SK-N-SH (cell line): ENCODE results near the gene PRKX. TPM values are rescaled to one million over a fixed set of nuclear protein-coding genes. Genes with fewer than 3 reads are reported as not detected.
"Not testable (repeated sequence)": the region's sequence is repeated elsewhere in the genome, so short reads cannot be mapped to it uniquely, and the experiment has no call there.

Experiments
- CTCF ChIA-PET: fragments of 300-600, 350-600 bp; formaldehyde crosslinking; extraction: SDS; loops from one replicate; lab custom pipeline; 2021; lab: Yijun Ruan, JAX
- POLR2A ChIA-PET: fragments of 350-600 bp; sonication (Branson Sonifier 250); formaldehyde crosslinking; extraction: SDS; loops from one replicate; lab custom pipeline; 2020; ENCODE audit warnings: antibody characterized with exemption, inconsistent platforms; lab: Yijun Ruan, JAX
- DNase-seq: peaks from one replicate; pipeline ENCODE4 v3.0.0; 2012
- H2AFZ ChIP-seq: fragments of 200-600 bp; sonication (generic); 2 replicates; pipeline ENCODE4 v1.8.1; 2016; ENCODE audit warnings: antibody characterized with exemption, mild to moderate bottlenecking, low read depth
- H3F3A ChIP-seq: fragments of 200-600 bp; sonication (generic); replicated peaks from 2 replicates; pipeline ENCODE3; 2016; ENCODE audit warnings: antibody characterized with exemption, mild to moderate bottlenecking; ENCODE audit not compliant: insufficient read depth
- H3K27ac ChIP-seq, 2 experiments: fragments of 200-500 bp in 1 of 2; fragments of 200-600 bp in 1 of 2; sonication (Bioruptor generic) in 1 of 2; sonication (generic), shearing (Covaris generic) in 1 of 2; 2 replicates each; pipeline versions ENCODE4 v1.5.1 to v1.6.1; 2014 to 2016; ENCODE audit warnings: low read depth in 2 of 2, inconsistent platforms in 1 of 2, low read length in 1 of 2, mild to moderate bottlenecking in 1 of 2, mixed read lengths in 1 of 2
- H3K27me3 ChIP-seq: fragments of 200-600 bp; sonication (generic), shearing (Covaris generic); 2 replicates; pipeline ENCODE4 v1.6.1; 2016; ENCODE audit warnings: mixed run types; ENCODE audit not compliant: insufficient read depth
- H3K36me3 ChIP-seq, 2 experiments: fragments of 200-500 bp in 1 of 2; fragments of 200-600 bp in 1 of 2; sonication (Bioruptor generic) in 1 of 2; sonication (generic) in 1 of 2; replicated peaks in 1 of 2; 2 replicates each; pipeline versions ENCODE3 to v1.5.1; 2014 to 2016; ENCODE audit warnings: low read length in 1 of 2, mild to moderate bottlenecking in 1 of 2; ENCODE audit not compliant: insufficient read depth in 2 of 2, control insufficient read depth in 1 of 2
- H3K4me1 ChIP-seq, 2 experiments: fragments of 200-500 bp in 1 of 2; fragments of 200-600 bp in 1 of 2; sonication (Bioruptor generic) in 1 of 2; sonication (generic), shearing (Covaris generic) in 1 of 2; 2 replicates each; pipeline versions ENCODE4 v1.5.1 to v1.6.1; 2014 to 2016; ENCODE audit warnings: low read depth in 1 of 2, low read length in 1 of 2, mixed run types in 1 of 2; ENCODE audit not compliant: insufficient read depth in 2 of 2, control insufficient read depth in 1 of 2
- H3K4me2 ChIP-seq: fragments of 200-600 bp; sonication (generic), shearing (Covaris generic); 2 replicates; pipeline ENCODE4 v1.6.1; 2017; ENCODE audit warnings: mixed run types
- H3K4me3 ChIP-seq, 2 experiments: fragments of 200-500 bp in 1 of 2; fragments of 200-600 bp in 1 of 2; sonication (Bioruptor generic) in 1 of 2; sonication (generic), shearing (Covaris generic) in 1 of 2; 2 replicates each; pipeline versions ENCODE4 v1.5.1 to v1.8.1; 2014 to 2016; ENCODE audit warnings: low read depth in 2 of 2, inconsistent platforms in 1 of 2, low read length in 1 of 2, mild to moderate bottlenecking in 1 of 2, mixed read lengths in 1 of 2, moderate library complexity in 1 of 2
- H3K79me2 ChIP-seq: fragments of 200-600 bp; sonication (generic); 2 replicates; pipeline ENCODE4 v1.8.1; 2017; ENCODE audit warnings: mild to moderate bottlenecking; ENCODE audit not compliant: insufficient read depth
- H3K9ac ChIP-seq: fragments of 200-600 bp; sonication (generic); 2 replicates; pipeline ENCODE4 v1.6.1; 2017; ENCODE audit warnings: mixed run types
- H3K9me2 ChIP-seq: fragments of 200-600 bp; sonication (generic); 2 replicates; pipeline ENCODE4 v1.6.1; 2017; ENCODE audit warnings: mixed run types
- H3K9me3 ChIP-seq: fragments of 200-600 bp; sonication (generic); 2 replicates; pipeline ENCODE4 v1.6.1; 2017; ENCODE audit warnings: mixed run types, mild to moderate bottlenecking, moderate library complexity
- H4K20me1 ChIP-seq: fragments of 200-600 bp; sonication (generic); 2 replicates; pipeline ENCODE4 v1.6.1; 2017; ENCODE audit warnings: mild to moderate bottlenecking, mixed run types; ENCODE audit not compliant: insufficient read depth
- CHD2 ChIP-seq: fragments of 150-350 bp; IDR thresholded peaks from 2 replicates; pipeline ENCODE4 v1.6.1; 2018; ENCODE audit warnings: low read length; ENCODE audit not compliant: partially characterized antibody
- EZH2phosphoT487 ChIP-seq: fragments of 200-600 bp; sonication (generic); IDR thresholded peaks from 2 replicates; pipeline ENCODE4 v1.6.1; 2017; ENCODE audit warnings: low read depth, mixed run types, mild to moderate bottlenecking, antibody characterized with exemption, moderate library complexity, borderline replicate concordance
- FOXM1 ChIP-seq: IDR thresholded peaks from 2 replicates; pipeline ENCODE4 v1.4.0; 2012; ENCODE audit warnings: low read depth, mild to moderate bottlenecking
- GABPA ChIP-seq: IDR thresholded peaks from 2 replicates; pipeline ENCODE4 v1.4.0; 2012; ENCODE audit warnings: low read depth, mild to moderate bottlenecking
- MAX ChIP-seq: IDR thresholded peaks from 2 replicates; pipeline ENCODE4 v1.4.0; 2012; ENCODE audit warnings: low read depth
- MEF2A ChIP-seq: IDR thresholded peaks from 2 replicates; pipeline ENCODE4 v1.4.0; 2012; ENCODE audit warnings: low read depth, borderline replicate concordance
- MXI1 ChIP-seq: IDR thresholded peaks from 2 replicates; pipeline ENCODE4 v1.6.1; 2012; ENCODE audit warnings: mild to moderate bottlenecking, low read depth, low read length, improper control_type of control experiment
- NRF1 ChIP-seq: IDR thresholded peaks from 2 replicates; pipeline ENCODE4 v1.6.1; 2012; ENCODE audit warnings: low read depth, mild to moderate bottlenecking, low read length
- POLR2AphosphoS5 ChIP-seq: IDR thresholded peaks from 2 replicates; pipeline ENCODE4 v1.6.1; 2012; ENCODE audit warnings: low read depth, low read length
- RAD21 ChIP-seq: IDR thresholded peaks from 2 replicates; pipeline ENCODE4 v1.6.1; 2012; ENCODE audit warnings: mild to moderate bottlenecking, low read length
- RCOR1 ChIP-seq: fragments of 150-350 bp; IDR thresholded peaks from 2 replicates; pipeline ENCODE4 v1.6.1; 2017; ENCODE audit warnings: antibody characterized with exemption, low read length
- RXRA ChIP-seq: IDR thresholded peaks from 2 replicates; pipeline ENCODE4 v1.4.0; 2012; ENCODE audit warnings: low read depth, mild to moderate bottlenecking, borderline replicate concordance
- TCF12 ChIP-seq: IDR thresholded peaks from 2 replicates; pipeline ENCODE4 v1.4.0; 2012
- YY1 ChIP-seq: IDR thresholded peaks from 2 replicates; pipeline ENCODE4 v1.4.0; 2012; ENCODE audit warnings: low read depth, mild to moderate bottlenecking
- WGBS: methylation state at CpG from one replicate; pipeline ENCODE4 v1.1.6; 2017; ENCODE audit warnings: low lambda C conversion rate; 5-methylcytosine and 5-hydroxymethylcytosine counted together
- polyA plus RNA-seq, 3 experiments: library from polyadenylated mRNA; depleted of rRNA; stranded (reverse); fragments of >200 nt; gene quantifications; 2 replicates each; pipeline ENCODE4 v1.2.3, GENCODE V29; 2012
- TF ChIP-seq, protein P1 (sequence below): fragments of 200-600 bp; sonication (generic); IDR thresholded peaks from 2 replicates; pipeline ENCODE4 v1.6.1; 2017; ENCODE audit warnings: antibody characterized with exemption, mild to moderate bottlenecking, moderate library complexity
- TF ChIP-seq, protein P2 (sequence below): IDR thresholded peaks from 2 replicates; pipeline ENCODE4 v1.4.0; 2012; ENCODE audit warnings: low read depth, borderline replicate concordance
- TF ChIP-seq, protein P3 (sequence below): fragments of 150-350 bp; IDR thresholded peaks from 2 replicates; pipeline ENCODE4 v1.6.1; 2017; ENCODE audit warnings: antibody characterized with exemption, low read length, low read depth, borderline replicate concordance
- TF ChIP-seq, protein P4 (sequence below): IDR thresholded peaks from 2 replicates; pipeline ENCODE4; 2012

The PRKX gene
- polyA plus RNA-seq, 1 of the 3 experiments (the other 2 are of a cell fraction): 6.5 TPM

- WGBS: 42% methylated on average over 3 of the region's 7 CpGs
Observed at GRCh38 chrX:3683236-3683635, 30.2 kb downstream of the PRKX start.

DNA sequence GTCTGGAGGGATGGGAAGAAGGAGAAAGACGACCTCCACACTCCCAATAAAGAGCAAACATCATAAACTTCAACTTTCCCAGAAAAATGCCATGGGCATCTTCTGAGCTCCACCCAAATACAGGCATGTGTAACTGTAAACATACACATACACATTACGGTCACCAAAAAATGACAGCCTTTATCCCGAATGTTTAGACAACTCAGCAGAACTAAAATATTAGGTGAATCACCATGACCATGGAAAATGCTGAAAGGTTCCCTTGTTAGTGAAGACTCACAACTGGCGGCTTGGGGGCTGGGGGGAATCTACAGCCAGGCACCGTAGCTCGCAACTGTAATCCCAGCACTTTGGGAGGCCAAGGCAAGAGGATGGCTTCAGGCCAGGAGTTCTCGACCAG is 33.0 kb downstream of the PRKX start:
- Histone ChIP-seq H2AFZ (no peak overlapping the region), H3K9me3 (no peaks in the 10 kb centered on the region), H3K27ac (no peak overlapping the region), H3F3A (no peaks in the 10 kb centered on the region), H3K36me3 (no peaks in the 10 kb centered on the region), H4K20me1 (no peaks in the 10 kb centered on the region), H3K9me2 (no peaks in the 10 kb centered on the region), H3K27me3 (no peaks in the 10 kb centered on the region), H3K4me3 (no peak overlapping the region), H3K79me2 (no peaks in the 10 kb centered on the region), H3K4me1 (no peaks in the 10 kb centered on the region), H3K9ac (no peak overlapping the region), H3K4me2 (no peak overlapping the region)
- TF ChIP-seq YY1 (no peak), EZH2phosphoT487 (no peak), MXI1 (no peak), MEF2A (no peak), MAX (no peak), RCOR1 (no peak), RAD21 (no peak), GABPA (no peak), POLR2AphosphoS5 (no peak), CHD2 (no peak), FOXM1 (no peak), NRF1 (no peak), TCF12 (no peak), RXRA (no peak)
- TF ChIP-seq, protein P1, sequence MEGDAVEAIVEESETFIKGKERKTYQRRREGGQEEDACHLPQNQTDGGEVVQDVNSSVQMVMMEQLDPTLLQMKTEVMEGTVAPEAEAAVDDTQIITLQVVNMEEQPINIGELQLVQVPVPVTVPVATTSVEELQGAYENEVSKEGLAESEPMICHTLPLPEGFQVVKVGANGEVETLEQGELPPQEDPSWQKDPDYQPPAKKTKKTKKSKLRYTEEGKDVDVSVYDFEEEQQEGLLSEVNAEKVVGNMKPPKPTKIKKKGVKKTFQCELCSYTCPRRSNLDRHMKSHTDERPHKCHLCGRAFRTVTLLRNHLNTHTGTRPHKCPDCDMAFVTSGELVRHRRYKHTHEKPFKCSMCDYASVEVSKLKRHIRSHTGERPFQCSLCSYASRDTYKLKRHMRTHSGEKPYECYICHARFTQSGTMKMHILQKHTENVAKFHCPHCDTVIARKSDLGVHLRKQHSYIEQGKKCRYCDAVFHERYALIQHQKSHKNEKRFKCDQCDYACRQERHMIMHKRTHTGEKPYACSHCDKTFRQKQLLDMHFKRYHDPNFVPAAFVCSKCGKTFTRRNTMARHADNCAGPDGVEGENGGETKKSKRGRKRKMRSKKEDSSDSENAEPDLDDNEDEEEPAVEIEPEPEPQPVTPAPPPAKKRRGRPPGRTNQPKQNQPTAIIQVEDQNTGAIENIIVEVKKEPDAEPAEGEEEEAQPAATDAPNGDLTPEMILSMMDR: no peak
- TF ChIP-seq, protein P2, sequence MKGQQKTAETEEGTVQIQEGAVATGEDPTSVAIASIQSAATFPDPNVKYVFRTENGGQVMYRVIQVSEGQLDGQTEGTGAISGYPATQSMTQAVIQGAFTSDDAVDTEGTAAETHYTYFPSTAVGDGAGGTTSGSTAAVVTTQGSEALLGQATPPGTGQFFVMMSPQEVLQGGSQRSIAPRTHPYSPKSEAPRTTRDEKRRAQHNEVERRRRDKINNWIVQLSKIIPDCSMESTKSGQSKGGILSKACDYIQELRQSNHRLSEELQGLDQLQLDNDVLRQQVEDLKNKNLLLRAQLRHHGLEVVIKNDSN: no peak
- TF ChIP-seq, protein P3, sequence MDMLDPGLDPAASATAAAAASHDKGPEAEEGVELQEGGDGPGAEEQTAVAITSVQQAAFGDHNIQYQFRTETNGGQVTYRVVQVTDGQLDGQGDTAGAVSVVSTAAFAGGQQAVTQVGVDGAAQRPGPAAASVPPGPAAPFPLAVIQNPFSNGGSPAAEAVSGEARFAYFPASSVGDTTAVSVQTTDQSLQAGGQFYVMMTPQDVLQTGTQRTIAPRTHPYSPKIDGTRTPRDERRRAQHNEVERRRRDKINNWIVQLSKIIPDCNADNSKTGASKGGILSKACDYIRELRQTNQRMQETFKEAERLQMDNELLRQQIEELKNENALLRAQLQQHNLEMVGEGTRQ: no peak
- TF ChIP-seq, protein P4, sequence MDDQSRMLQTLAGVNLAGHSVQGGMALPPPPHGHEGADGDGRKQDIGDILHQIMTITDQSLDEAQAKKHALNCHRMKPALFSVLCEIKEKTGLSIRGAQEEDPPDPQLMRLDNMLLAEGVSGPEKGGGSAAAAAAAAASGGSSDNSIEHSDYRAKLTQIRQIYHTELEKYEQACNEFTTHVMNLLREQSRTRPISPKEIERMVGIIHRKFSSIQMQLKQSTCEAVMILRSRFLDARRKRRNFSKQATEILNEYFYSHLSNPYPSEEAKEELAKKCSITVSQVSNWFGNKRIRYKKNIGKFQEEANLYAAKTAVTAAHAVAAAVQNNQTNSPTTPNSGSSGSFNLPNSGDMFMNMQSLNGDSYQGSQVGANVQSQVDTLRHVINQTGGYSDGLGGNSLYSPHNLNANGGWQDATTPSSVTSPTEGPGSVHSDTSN: no peak
- 63% methylated on average over 7 of the region's 7 CpGs for WGBS
- no peak for DNase-seq
- CTCF ChIA-PET: no interaction called here
- POLR2A ChIA-PET: no interaction called here

More at GRCh38 chrX:3683236-3683635, 30.2 kb downstream of the PRKX start:
- CTCF ChIA-PET, H3K27ac ChIP-seq, H3K27me3 ChIP-seq, H3K9ac ChIP-seq, H2AFZ ChIP-seq, POLR2A ChIA-PET, H3K4me3 ChIP-seq, H4K20me1 ChIP-seq, H3K79me2 ChIP-seq, H3K4me1 ChIP-seq, H3K9me2 ChIP-seq, H3K4me2 ChIP-seq, DNase-seq, H3K36me3 ChIP-seq, H3F3A ChIP-seq, H3K9me3 ChIP-seq: not testable (repeated sequence)
